Endothelial cell (in vitro differentiated cells): Measurements from ENCODE around the gene AADACL3. TPM values are rescaled to one million over a fixed set of nuclear protein-coding genes. Genes with fewer than 3 reads are reported as not detected.

ENCODE experiments used
- DNase-seq: peaks from one replicate; pipeline ENCODE4 v3.0.0; 2021; ENCODE audit warnings: low spot score
- H3K27ac Mint-ChIP-seq: one replicate; pipeline ENCODE4 v1.8.0; 2021; ENCODE audit warnings: mixed read lengths, inconsistent platforms; ENCODE audit not compliant: unreplicated experiment
- H3K27me3 Mint-ChIP-seq: one replicate; pipeline ENCODE4 v1.8.0; 2021; ENCODE audit warnings: mild to moderate bottlenecking, moderate library complexity, mixed read lengths, inconsistent platforms; ENCODE audit not compliant: unreplicated experiment
- H3K36me3 Mint-ChIP-seq: one replicate; pipeline ENCODE4 v1.8.0; 2021; ENCODE audit warnings: mild to moderate bottlenecking, low read depth, mixed read lengths, inconsistent platforms; ENCODE audit not compliant: unreplicated experiment
- H3K4me1 Mint-ChIP-seq: one replicate; pipeline ENCODE4 v1.8.0; 2021; ENCODE audit warnings: mild to moderate bottlenecking, mixed read lengths, inconsistent platforms; ENCODE audit not compliant: unreplicated experiment
- H3K4me3 Mint-ChIP-seq: one replicate; pipeline ENCODE4 v1.8.0; 2021; ENCODE audit warnings: mild to moderate bottlenecking, mixed read lengths, inconsistent platforms; ENCODE audit not compliant: unreplicated experiment
- H3K9me3 Mint-ChIP-seq: one replicate; pipeline ENCODE4 v1.8.0; 2021; ENCODE audit warnings: mixed read lengths, inconsistent platforms; ENCODE audit not compliant: unreplicated experiment
- CTCF ChIP-seq: fragments of 200-600 bp; sonication (generic); IDR thresholded peaks from one replicate; pipeline ENCODE4 v1.5.0; 2021; ENCODE audit warnings: antibody characterized with exemption; ENCODE audit not compliant: unreplicated experiment
- total RNA-seq: library from RNA; stranded (reverse); fragmentation: NEBNext Ultra II Directional; extraction: Animal tissue kit (Norgen Biotek cat#: 25700); gene quantifications from one replicate; pipeline ENCODE4 v1.2.1, GENCODE V29; 2021; ENCODE audit not compliant: unreplicated experiment

AADACL3 gene
- total RNA-seq, 1 donor from 2014 or later, result not detected

- no peak for TF ChIP-seq CTCF
- Mint-ChIP-seq H3K4me3 (no peak within 1 kb of the TSS), H3K4me1 (no peaks in the 10 kb centered on the region), H3K27me3 (peaks cover 2% of the 10 kb centered on the region), H3K36me3 (no peaks in the 10 kb centered on the region), H3K9me3 (no peaks in the 10 kb centered on the region), H3K27ac (no peak within 1 kb of the TSS)
- no peak for DNase-seq
Observed at GRCh38 chr1:12745992-12746323, 30.0 kb downstream of the AADACL3 start, which contains the start of gene CFAP107. CFAP107 (plus strand) TSS chr1:12746200; CDS start chr1:12746431, 231 bp downstream.

- DNase-seq, result no peak
- H3K36me3 Mint-ChIP-seq, result no peaks in the 10 kb centered on the region
- no peak overlapping the region for H3K27ac Mint-ChIP-seq
- TF ChIP-seq CTCF, result no peak
- no peak overlapping the region for H3K4me3 Mint-ChIP-seq
- no peaks in the 10 kb centered on the region for H3K9me3 Mint-ChIP-seq
- peaks cover 2% of the 10 kb centered on the region for H3K27me3 Mint-ChIP-seq
- H3K4me1 Mint-ChIP-seq, result no peaks in the 10 kb centered on the region
Observed at GRCh38 chr1:12748778-12749355, 33.0 kb downstream of the AADACL3 start.

GRCh38 chr1:12754738-12755137 is 38.8 kb downstream of the AADACL3 start:
- Mint-ChIP-seq H3K4me1 (no peaks in the 10 kb centered on the region), H3K36me3 (no peaks in the 10 kb centered on the region), H3K4me3 (no peak overlapping the region), H3K9me3 (no peaks in the 10 kb centered on the region), H3K27ac (no peak overlapping the region), H3K27me3 (peaks cover 5% of the 10 kb centered on the region)
- no peak for TF ChIP-seq CTCF
- no peak for DNase-seq

GRCh38 chr1:12756273-12756672 is 40.4 kb downstream of the AADACL3 start:
- TF ChIP-seq CTCF, result no peak

GRCh38 chr1:12756768-12757413 is 41.0 kb downstream of the AADACL3 start:
- no peak for DNase-seq
- H3K27ac Mint-ChIP-seq, result no peak overlapping the region
- no peaks in the 10 kb centered on the region for H3K9me3 Mint-ChIP-seq
- H3K27me3 Mint-ChIP-seq, result peaks cover 5% of the 10 kb centered on the region
- no peaks in the 10 kb centered on the region for H3K36me3 Mint-ChIP-seq
- no peak overlapping the region for H3K4me3 Mint-ChIP-seq
- H3K4me1 Mint-ChIP-seq, result no peaks in the 10 kb centered on the region
- no peak for TF ChIP-seq CTCF

More at GRCh38 chr1:12756273-12756672, 40.4 kb downstream of the AADACL3 start:
- Mint-ChIP-seq H3K36me3 (no peaks in the 10 kb centered on the region), H3K4me3 (no peak overlapping the region), H3K27me3 (peaks cover 5% of the 10 kb centered on the region), H3K27ac (no peak overlapping the region), H3K4me1 (no peaks in the 10 kb centered on the region), H3K9me3 (no peaks in the 10 kb centered on the region)
- no peak for DNase-seq
